Natural killer cell (primary cell): ENCODE data around the gene TMEM115. TPM values are rescaled to one million over a fixed set of nuclear protein-coding genes. Genes with fewer than 3 reads are reported as not detected.

Experiments used
- ATAC-seq, 3 donors: fragments of 150-1000 bp in 2 of 3; fragments of 200-7000 bp in 1 of 3; cut with Tn5 transposase; 1 replicate in 1 of 3; 2 replicates in 2 of 3; pipeline ENCODE4 v1.10.0; 2021; ENCODE audit warnings: mild to moderate bottlenecking in 2 of 3, moderate library complexity in 2 of 3
- DNase-seq, 2 donors: peaks; one replicate each; pipeline versions ENCODE4 v3.0.0 to v3.0.0-alpha.2; 2013 to 2021; ENCODE audit warnings: mixed read lengths in 1 of 2
- H3K27ac ChIP-seq: one replicate; pipeline ENCODE4 v1.5.1; 2013; ENCODE audit warnings: mild to moderate bottlenecking, low read length
- H3K27me3 ChIP-seq: one replicate; pipeline ENCODE4 v1.6.1; 2013; ENCODE audit warnings: low read length; ENCODE audit not compliant: control insufficient read depth, insufficient read depth
- H3K36me3 ChIP-seq: one replicate; pipeline ENCODE4 v1.6.1; 2013; ENCODE audit warnings: low read length; ENCODE audit not compliant: control insufficient read depth, insufficient read depth
- H3K4me1 ChIP-seq: one replicate; pipeline ENCODE4 v1.6.1; 2013; ENCODE audit warnings: low read length; ENCODE audit not compliant: control insufficient read depth, insufficient read depth
- H3K4me3 ChIP-seq: one replicate; pipeline ENCODE4 v1.5.1; 2013; ENCODE audit warnings: low read length
- H3K9me3 ChIP-seq: one replicate; pipeline ENCODE4 v1.6.1; 2013; ENCODE audit warnings: low read length; ENCODE audit not compliant: control insufficient read depth, insufficient read depth
- H3K27ac Mint-ChIP-seq, 2 donors: one replicate each; pipeline ENCODE4 v1.8.0; 2022; ENCODE audit warnings: mild to moderate bottlenecking in 2 of 2, mixed read lengths in 2 of 2, moderate library complexity in 1 of 2
- H3K27me3 Mint-ChIP-seq, 2 donors: one replicate each; pipeline ENCODE4 v1.8.0; 2022; ENCODE audit warnings: low read depth in 2 of 2, mixed read lengths in 2 of 2
- H3K36me3 Mint-ChIP-seq: one replicate; pipeline ENCODE4 v1.8.0; 2022; ENCODE audit warnings: mixed read lengths
- H3K4me1 Mint-ChIP-seq, 2 donors: one replicate each; pipeline ENCODE4 v1.8.0; 2022; ENCODE audit warnings: mixed read lengths in 2 of 2
- H3K4me3 Mint-ChIP-seq: one replicate; pipeline ENCODE4 v1.8.0; 2022; ENCODE audit warnings: mild to moderate bottlenecking, moderate library complexity, mixed read lengths
- H3K9me3 Mint-ChIP-seq, 2 donors: one replicate each; pipeline ENCODE4 v1.8.0; 2022; ENCODE audit warnings: mixed read lengths in 2 of 2
- CTCF ChIP-seq: fragments of 200-600 bp; IDR thresholded peaks from one replicate; pipeline ENCODE4 v1.8.0; 2022; ENCODE audit warnings: antibody characterized with exemption
- WGBS: methylation state at CpG from one replicate; pipeline ENCODE4 v1.1.7; 2013; ENCODE audit warnings: missing lambda C conversion rate; ENCODE audit not compliant: insufficient coverage; 5-methylcytosine and 5-hydroxymethylcytosine counted together
- intact Hi-C: fragments of 100-400 bp; cut with micrococcal nuclease; formaldehyde crosslinking; loops from one replicate; pipeline ENCODE4 v1.14.2; 2022
- total RNA-seq, 4 donors: library from RNA; stranded (reverse); fragments of 120-200 nt in 1 of 4; gene quantifications; one replicate each; pipeline versions ENCODE4 v1.2.3 to v1.2.4, GENCODE V29; 2013 to 2022

The TMEM115 gene
- total RNA-seq, 3 donors from 2014 or later (not counting 1 experiment from before 2014, with no cell fraction given) = 15.3 to 24.3 (median 22.7) TPM

DNA sequence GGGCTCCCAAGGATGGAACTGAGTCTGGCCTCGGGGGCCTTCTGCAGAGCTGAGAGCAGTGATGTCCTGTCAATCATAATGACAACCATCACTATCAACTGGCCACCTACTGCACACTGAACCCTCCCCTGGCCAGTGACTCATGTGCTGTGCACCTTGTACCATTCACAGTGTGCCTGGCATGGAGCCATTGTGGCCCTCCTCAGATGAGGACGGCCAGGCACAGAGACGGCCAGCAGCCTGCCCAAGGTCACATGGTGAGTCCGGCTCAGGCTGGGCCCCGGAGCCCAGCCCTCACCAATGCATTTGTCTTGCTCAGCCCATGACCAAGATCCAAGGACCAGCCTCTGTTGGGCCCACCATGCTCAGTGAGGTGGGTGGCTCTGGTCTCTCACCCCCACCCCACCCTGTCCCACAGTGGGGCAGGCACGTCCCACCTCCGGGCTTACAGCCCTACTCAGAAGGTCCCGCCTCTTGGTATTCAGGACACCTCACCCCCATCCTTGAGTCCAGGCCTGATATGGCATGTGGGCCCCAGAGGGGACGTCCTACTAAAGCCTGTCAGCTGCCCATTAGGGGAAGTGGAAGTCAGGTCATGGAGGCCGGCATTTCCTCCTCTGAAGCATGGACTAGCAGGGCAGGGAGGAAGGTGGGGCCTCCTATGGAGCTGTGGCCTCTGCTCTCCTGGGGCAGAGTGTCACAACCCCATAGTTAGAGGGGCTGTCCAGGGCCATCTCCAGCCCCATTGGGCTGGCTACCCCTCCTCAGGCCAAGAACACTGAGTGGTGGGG is 35.9 kb upstream of the TMEM115 start:
- H3K27me3 ChIP-seq = no peaks in the 10 kb centered on the region
- H3K9me3 ChIP-seq = no peaks in the 10 kb centered on the region
- Mint-ChIP-seq H3K4me3 (no peak overlapping the region), H3K9me3 (no peaks in the 10 kb centered on the region), H3K36me3 (no peaks in the 10 kb centered on the region), H3K27ac (no peak overlapping the region), H3K4me1 (peaks cover 23 to 56% of the 10 kb centered on the region in 2 donors), H3K27me3 (no peaks in the 10 kb centered on the region)
- intact Hi-C loops = no loop called here
- no peak for ATAC-seq
- TF ChIP-seq CTCF = no peak
- H3K27ac ChIP-seq = no peak overlapping the region
- no peaks in the 10 kb centered on the region for H3K36me3 ChIP-seq
- DNase-seq = no peak
- H3K4me3 ChIP-seq = no peak overlapping the region
- peaks cover 46% of the 10 kb centered on the region for H3K4me1 ChIP-seq
- WGBS = 82% methylated on average over 10 of the region's 10 CpGs

- Mint-ChIP-seq H3K36me3 (no peaks in the 10 kb centered on the region), H3K9me3 (no peaks in the 10 kb centered on the region), H3K27me3 (no peaks in the 10 kb centered on the region), H3K27ac (peak overlapping the region in 1 of 2 donors; percentile 12), H3K4me1 (peaks cover 16 to 42% of the 10 kb centered on the region in 2 donors), H3K4me3 (no peak overlapping the region)
- no peak overlapping the region for H3K27ac ChIP-seq
- peaks cover 32% of the 10 kb centered on the region for H3K4me1 ChIP-seq
- no peaks in the 10 kb centered on the region for H3K36me3 ChIP-seq
- 82% methylated on average over 5 of the region's 5 CpGs for WGBS
- no peaks in the 10 kb centered on the region for H3K27me3 ChIP-seq
- no peaks in the 10 kb centered on the region for H3K9me3 ChIP-seq
- no peak for ATAC-seq
- DNase-seq = no peak
- intact Hi-C loops = no loop called here
- H3K4me3 ChIP-seq = no peak overlapping the region
- TF ChIP-seq CTCF = no peak
Observed at GRCh38 chr3:50393061-50393460, 33.7 kb upstream of the TMEM115 start.

DNA sequence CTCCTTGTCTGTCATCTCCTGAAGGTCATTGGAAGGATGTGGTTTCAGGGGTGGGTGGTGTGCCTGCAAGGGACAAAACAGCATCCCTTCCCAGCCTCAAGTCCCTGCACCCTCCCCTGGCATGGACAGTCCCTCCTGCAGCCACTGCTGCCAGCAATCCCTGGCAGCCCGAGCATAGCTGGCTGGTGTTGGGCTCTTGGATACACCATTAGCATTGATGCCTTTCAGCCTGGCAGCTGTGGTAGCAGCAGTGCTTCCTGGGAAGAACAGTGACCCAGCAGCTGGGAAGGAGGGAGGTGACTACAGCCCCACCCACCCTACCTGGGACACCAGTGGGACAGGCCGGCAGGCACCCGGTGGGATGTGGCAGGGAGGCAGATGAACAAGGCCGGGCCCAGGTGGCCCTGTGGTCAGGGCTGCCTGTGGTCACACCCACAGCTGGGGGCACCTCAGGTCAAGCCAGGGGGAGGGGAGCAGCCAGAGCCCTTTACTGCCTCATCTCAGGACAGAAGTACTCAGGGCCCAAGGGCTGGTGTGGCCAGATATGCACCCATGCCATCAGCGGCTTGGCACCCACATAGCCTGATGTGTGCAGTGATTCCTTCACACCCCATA is 32.9 kb upstream of the TMEM115 start:
- peaks cover 16 to 36% of the 10 kb centered on the region in 2 donors for H3K4me1 Mint-ChIP-seq
- H3K9me3 ChIP-seq = no peaks in the 10 kb centered on the region
- WGBS = 41% methylated on average over 5 of the region's 5 CpGs
- peak in 1 of 3 donors; percentile 43 for ATAC-seq
- no peak overlapping the region for H3K4me3 ChIP-seq
- no peak for DNase-seq
- no peaks in the 10 kb centered on the region for H3K27me3 ChIP-seq
- H3K27ac Mint-ChIP-seq = peak overlapping the region in 1 of 2 donors; percentile 12
- H3K36me3 ChIP-seq = no peaks in the 10 kb centered on the region
- no peaks in the 10 kb centered on the region for H3K36me3 Mint-ChIP-seq
- peaks cover 30% of the 10 kb centered on the region for H3K4me1 ChIP-seq
- intact Hi-C loops = no loop called here
- no peak for TF ChIP-seq CTCF
- H3K4me3 Mint-ChIP-seq = no peak overlapping the region
- no peak overlapping the region for H3K27ac ChIP-seq
- H3K9me3 Mint-ChIP-seq = no peaks in the 10 kb centered on the region
- H3K27me3 Mint-ChIP-seq = no peaks in the 10 kb centered on the region
